NCI-H1092 (cell line): ENCODE measurements around the gene GPR160.

Experiments used
- DNase-seq: peaks from one replicate; lab custom pipeline; 2025; lab: John Stamatoyannopoulos, UW

Gene GPR160

GRCh38 chr3:170027233-170028102 lies 10.3 kb upstream of the GPR160 start:
- no peak for DNase-seq

GRCh38 chr3:170033489-170033888 lies 4.3 kb upstream of the GPR160 start:
- no peak for DNase-seq

DNA sequence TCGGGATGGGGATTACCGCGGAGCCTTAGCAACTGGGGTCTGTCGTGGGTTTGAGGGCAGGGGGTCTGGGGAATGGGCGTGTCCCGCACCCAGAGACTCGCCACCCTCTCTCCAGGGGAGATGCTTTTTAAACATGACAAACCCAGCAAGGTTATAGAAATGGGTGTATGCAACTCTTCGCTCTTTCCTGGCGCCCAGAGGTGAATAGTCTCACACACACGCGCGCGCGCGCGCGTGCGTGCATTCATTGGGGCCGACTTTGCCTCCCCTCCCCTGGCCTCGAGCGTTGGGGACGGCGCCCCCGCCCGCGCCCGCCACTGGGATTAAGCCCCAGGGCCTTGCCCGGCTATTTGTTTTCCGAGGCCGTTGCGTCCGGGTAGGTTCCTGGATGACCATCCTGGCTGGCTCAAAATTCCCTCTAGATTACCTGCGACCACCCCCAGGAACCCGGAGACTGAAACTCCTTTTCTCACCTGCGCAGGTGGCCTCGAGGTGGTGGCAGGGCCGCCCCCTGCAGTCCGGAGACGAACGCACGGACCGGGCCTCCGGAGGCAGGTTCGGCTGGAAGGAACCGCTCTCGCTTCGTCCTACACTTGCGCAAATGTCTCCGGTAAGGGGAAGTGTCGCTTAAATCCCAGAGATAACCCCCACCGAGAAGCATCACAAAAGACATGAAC lies 777 bp downstream of the GPR160 start:
- DNase-seq = no peak

GRCh38 chr3:170040418-170040817 lies 2.6 kb downstream of the GPR160 start:
- DNase-seq = no peak

DNA sequence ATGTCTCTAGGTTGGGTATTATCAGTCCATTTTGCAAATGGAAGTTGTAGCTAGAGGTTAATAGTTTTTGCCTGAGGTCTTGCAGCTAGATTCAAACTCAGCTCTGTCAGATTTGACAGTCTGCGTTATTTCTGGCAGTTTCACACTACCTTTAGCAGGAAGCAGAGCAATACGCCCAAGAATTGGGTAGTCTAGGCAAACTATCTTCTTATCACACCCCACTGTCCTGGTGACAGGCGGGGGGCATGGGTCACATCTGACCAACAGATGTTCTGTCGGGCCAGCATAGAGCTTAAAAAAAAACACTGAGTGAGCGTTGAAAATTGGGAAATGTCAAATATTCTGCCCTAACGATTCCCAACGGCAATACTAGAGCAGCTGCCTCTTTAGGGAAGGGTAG lies 5.7 kb downstream of the GPR160 start:
- DNase-seq = no peak

- no peak for DNase-seq
Measured at GRCh38 chr3:170044271-170044670, 6.5 kb downstream of the GPR160 start.

DNA sequence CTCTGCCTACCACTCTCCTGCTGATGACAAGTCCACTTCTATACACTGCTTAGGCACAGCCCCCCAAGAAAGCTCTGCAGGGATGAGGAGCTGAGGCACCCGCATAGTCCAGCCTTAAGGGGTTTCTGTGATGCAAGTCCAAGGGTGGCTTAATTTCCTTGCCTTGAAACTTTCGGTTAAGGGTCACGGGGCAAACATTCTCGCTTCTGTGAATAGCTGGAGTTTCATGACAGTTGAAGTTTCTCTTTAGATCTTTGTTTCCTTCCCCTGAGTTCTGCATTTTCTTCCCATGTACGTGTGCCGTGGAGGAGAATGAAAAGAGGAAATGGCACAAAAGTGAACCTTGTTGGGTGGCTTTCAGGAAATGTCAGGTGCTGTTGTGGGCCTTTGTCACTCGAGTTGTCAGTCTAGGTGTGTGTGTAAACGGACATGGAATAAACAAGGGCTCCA lies 7.0 kb downstream of the GPR160 start:
- no peak for DNase-seq

- DNase-seq = no peak
Measured at GRCh38 chr3:170046269-170047132, 8.7 kb downstream of the GPR160 start.

- no peak for DNase-seq
Measured at GRCh38 chr3:170047133-170047404, 9.3 kb downstream of the GPR160 start.

DNA sequence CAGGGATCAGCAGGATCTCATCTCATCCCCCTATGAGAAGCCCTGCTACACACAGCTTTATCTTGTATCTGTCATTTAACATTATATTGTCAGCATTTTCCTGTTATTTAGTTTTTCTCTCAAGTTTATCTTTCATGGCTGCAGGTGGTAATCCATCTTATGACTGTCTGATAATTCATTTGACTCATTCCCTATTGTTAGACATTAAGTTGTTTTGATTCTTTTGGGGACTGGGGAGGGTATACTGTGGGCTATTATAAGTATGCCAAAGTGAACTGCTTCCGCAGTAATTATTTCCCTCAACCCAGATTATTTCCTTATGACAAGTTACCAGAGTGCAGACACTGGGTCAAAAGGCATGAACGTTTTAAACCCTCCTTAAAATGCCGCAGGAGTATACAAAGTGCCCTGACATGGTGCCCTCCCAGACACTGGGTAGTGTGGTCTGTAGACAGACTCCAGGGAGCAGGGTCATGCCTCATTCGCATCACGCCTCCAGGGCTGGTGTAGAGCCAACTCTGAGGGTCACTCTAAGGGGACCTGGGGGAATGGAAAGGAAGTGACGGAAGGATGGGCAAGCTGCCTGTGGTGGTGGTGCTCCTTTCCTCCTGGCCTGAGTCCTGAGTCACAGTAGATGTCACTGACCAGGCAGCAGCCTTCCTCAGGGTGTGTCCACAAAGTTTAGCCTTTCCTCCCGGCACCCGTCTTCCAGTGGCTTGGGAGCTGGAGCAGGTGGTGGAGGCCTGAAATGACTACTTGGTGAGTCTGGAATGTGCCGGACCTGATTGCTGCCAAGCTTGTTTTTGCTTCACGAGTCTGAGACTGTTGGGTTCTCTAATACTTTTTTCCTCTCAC lies 11.6 kb downstream of the GPR160 start:
- DNase-seq = no peak

DNA sequence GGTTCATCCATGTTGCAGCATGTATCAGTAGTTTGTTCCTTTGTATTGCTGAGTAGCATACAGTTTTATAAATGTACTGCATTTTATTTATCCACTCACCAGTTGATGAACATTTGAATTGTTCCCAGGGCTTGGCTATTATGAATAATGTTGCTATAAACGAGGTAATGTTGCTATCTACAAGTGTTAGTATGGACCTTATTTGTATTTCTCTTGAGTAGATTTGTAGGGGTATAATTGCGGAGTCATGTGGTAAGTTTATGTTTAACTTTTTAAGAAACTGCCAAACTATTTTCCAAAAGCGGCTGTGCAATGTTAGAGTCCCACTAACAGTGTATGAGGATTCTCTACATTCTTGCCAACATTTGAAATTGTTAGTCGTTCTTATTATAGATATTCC lies 13.0 kb downstream of the GPR160 start:
- DNase-seq = no peak

DNA sequence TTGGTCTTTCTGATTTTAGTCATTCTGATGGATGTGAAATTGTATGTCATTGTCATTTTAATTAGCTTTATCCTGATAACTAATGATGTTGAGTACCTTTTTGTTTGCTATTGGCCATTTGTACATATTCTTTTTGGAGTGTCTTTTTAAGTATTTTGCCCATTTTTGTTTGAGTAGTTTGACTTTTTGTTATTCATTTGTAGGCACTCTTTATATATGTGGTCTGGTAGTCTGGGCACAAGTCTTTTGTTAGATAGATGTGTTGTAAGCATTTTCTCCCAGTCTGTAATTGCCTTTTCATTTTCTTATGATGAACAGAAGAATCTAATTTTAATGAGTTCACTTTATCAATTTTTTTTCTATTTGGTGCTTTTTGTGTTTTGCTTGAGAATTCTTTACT lies 14.6 kb downstream of the GPR160 start:
- no peak for DNase-seq

GRCh38 chr3:170054204-170054603 lies 16.4 kb downstream of the GPR160 start:
- no peak for DNase-seq

- no peak for DNase-seq
Measured at GRCh38 chr3:170055209-170055608, 17.4 kb downstream of the GPR160 start.

DNA sequence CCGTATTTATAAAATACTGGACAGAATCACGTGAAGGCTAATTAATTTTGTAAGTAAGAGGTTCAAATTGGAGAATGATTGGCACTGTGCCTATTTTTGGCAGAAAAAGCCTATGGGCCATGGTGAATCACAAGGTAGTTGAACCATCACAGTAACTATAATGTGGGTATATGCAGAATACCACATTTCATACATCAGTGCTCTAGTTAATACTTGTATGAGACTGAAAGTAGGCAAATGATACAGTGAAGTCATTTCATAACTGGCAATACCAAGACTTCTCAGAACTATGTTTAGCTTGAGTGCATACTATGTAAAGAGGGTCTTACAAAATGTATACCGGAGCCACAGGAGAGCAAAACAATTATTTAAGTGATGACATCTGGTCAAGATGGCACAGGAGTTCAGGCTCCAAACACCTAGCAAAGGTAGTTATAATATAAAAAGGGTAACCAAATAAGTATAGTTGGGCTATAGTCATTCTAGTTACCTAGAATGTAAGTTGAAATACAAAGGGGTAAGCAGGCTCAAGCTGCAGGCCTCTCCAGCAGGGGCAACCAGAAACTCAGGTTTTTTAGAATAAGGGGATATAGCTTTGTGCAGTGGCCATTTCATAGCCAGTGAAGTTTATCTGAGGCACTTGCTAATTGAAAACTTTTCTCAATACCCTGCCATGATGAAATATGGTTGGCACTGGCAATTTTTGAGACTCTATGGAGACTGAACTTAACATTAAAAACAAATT lies 19.1 kb downstream of the GPR160 start:
- DNase-seq = no peak

- no peak for DNase-seq
Measured at GRCh38 chr3:170057550-170057949, 19.8 kb downstream of the GPR160 start.

DNA sequence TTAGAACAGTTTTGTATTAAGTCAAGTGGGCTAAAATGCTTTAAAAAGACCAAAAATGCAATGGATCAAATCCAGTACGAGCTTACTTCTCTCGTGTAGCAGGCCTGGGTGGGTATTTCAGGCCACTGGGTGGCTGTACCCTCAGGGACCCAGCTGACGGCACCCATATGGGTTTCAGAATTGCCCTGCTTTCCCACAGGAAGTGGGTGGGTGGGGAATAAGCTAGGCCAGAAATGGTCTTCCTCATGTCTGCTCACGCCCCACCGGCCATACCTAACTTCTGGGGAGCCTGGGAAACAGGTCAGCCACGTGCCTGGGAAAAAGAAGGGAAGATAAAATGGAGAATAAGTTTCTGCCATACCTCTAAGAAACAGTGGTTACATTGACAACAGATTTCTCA lies 20.3 kb downstream of the GPR160 start:
- DNase-seq = no peak

DNA sequence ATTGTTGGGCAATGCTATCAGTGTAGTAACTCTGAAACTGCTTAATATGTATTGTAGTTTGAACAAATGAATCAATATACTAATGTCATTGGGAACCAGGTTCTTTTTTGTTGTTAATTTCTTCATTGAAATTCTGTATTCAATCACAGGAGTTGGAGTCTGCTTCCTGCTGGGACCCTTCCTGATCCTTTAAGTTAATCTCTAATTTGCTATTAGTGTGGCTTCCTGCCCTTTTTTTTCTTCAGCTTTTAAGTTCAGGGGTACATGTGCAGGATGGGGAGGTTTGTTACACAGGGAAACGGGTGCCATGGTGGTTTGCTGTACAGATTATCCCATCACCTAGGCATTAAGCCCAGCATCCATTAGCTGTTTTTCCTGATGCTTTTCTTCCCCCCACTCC lies 21.7 kb downstream of the GPR160 start:
- no peak for DNase-seq

GRCh38 chr3:170062068-170062467 lies 24.3 kb downstream of the GPR160 start:
- no peak for DNase-seq

- no peak for DNase-seq
Measured at GRCh38 chr3:170062769-170063168, 25.0 kb downstream of the GPR160 start.

- DNase-seq = no peak
Measured at GRCh38 chr3:170063691-170064090, 25.9 kb downstream of the GPR160 start.
